ENCODE data around the gene HRK. TPM values are rescaled to one million over a fixed set of nuclear protein-coding genes. Genes with fewer than 3 reads are reported as not detected.
"Not testable (repeated sequence)": the region's sequence is repeated elsewhere in the genome, so short reads cannot be mapped to it uniquely, and the experiment has no call there.

The HRK gene
- total and polyA plus RNA-seq, 2 of the 13 experiments (the other 11 are each of a cell fraction or from before 2014, with no cell fraction given) = 0.02 TPM; not detected in 1

GRCh38 chr12:116818341-116818856, 62.8 kb downstream of the HRK start:
- in situ Hi-C loops (cut with HindIII; ENCODE audit: extremely low pct_ligation_motif_present, low pct_unique_long_range_greater_than_20kb) (no loop called here), intact Hi-C loops (cut with micrococcal nuclease; ENCODE audit: unreplicated experiment) (no loop called here)
- no peaks in the 10 kb centered on the region for H3K79me2 ChIP-seq (ENCODE audit: insufficient read depth, low read length)
- no peak for DNase-seq (ENCODE audit: low spot score)
- ChIA-PET POLR2A (interaction anchor here (0.7 kb wide), 2 partner anchors 42 to 80 kb away, joined by 3 to 4 read pairs; partner anchors contain the start of genes RNFT2 and SPRING1), CTCF (ENCODE audit: low intra/inter-chr PET ratio, low total read pairs) (no interaction called here)
- H3K36me3 ChIP-seq (replicated peaks in 1 of 2; ENCODE audit: control insufficient read depth in 1 of 2, insufficient read depth in 2 of 2, low read length in 2 of 2) = no peaks in the 10 kb centered on the region
- no peak for ATAC-seq
- WGBS (ENCODE audit: low lambda C conversion rate) = 69% methylated on average over 10 of the region's 11 CpGs
- no peaks in the 10 kb centered on the region for H3K9me3 ChIP-seq (ENCODE audit: low read length)
- H3K4me1 ChIP-seq (ENCODE audit: insufficient read depth, low read length) = peaks cover 10% of the 10 kb centered on the region
- H3K27me3 ChIP-seq (ENCODE audit: control insufficient read depth in 1 of 2, insufficient read depth in 2 of 2, low read length in 2 of 2) = no peaks in the 10 kb centered on the region; a peak in 1 of 5 replicates
- BruUV-seq (replicated peaks) = no TSS peak
- FAIRE-seq = no peak
- no peak overlapping the region for H2AFZ ChIP-seq (ENCODE audit: low read length)
- peak overlapping the region; percentile 81 to 90 (median 88) for H3K4me3 ChIP-seq (replicated peaks in 1 of 3; ENCODE audit: insufficient read depth in 1 of 3, low read depth in 2 of 3, low read length in 3 of 3)
- H4K20me1 ChIP-seq (ENCODE audit: insufficient read depth, low read length) = no peaks in the 10 kb centered on the region
- TF ChIP-seq SRY (CRISPR knock-in tag; IDR thresholded peaks at IDR 0.05) (0 out of 2 replicates have a peak, but pooled peaks have one; percentile 17), ZNF629 (CRISPR knock-in tag; conservative IDR thresholded peaks at IDR 0.05) (0 out of 2 replicates have a peak, but pooled peaks have one; percentile 28), HMGA1 (CRISPR knock-in tag; conservative IDR thresholded peaks at IDR 0.05) (no peak), ZNF724P (CRISPR knock-in tag; IDR thresholded peaks at IDR 0.05; ENCODE audit: borderline replicate concordance) (no peak), ZNF468 (CRISPR knock-in tag; IDR thresholded peaks at IDR 0.05) (0 out of 2 replicates have a peak, but pooled peaks have one; percentile 15), ZNF772 (CRISPR knock-in tag; IDR thresholded peaks at IDR 0.05) (no peak)
- H3K9ac ChIP-seq (ENCODE audit: insufficient read depth, low read depth, low read length) = peak overlapping the region; percentile 85
- H3K4me2 ChIP-seq (ENCODE audit: low read depth, low read length) = peak overlapping the region; percentile 90
- H3K27ac ChIP-seq (ENCODE audit: extremely low read length, insufficient read depth, low read length) = peak overlapping the region; percentile 74

DNA sequence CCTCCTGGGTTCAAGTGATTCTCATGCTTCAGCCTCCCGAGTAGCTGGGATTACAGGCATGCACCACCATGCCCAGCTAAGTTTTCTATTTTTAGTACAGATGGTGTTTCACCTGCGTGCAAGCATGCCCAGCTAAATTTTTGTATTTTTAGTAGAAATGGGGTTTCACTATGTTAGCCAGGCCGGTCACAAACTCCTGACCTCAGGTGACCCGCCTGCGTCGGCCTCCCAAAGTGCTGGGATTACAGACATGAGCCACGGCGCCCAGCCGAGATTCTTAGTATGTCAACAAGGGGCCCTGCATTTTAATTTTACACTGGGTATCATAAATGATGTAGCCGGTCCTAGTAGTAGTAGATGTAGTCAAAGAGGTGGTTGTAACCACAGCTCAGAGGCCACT, 66.5 kb downstream of the HRK start:
- H3K27me3 ChIP-seq (ENCODE audit: control insufficient read depth in 1 of 2, insufficient read depth in 2 of 2, low read length in 2 of 2); H3K9me3 ChIP-seq (ENCODE audit: low read length); POLR2A ChIA-PET; intact Hi-C loops (cut with micrococcal nuclease; ENCODE audit: unreplicated experiment); H3K79me2 ChIP-seq (ENCODE audit: insufficient read depth, low read length); H2AFZ ChIP-seq (ENCODE audit: low read length); CTCF ChIA-PET (ENCODE audit: low intra/inter-chr PET ratio, low total read pairs); H3K36me3 ChIP-seq (replicated peaks in 1 of 2; ENCODE audit: control insufficient read depth in 1 of 2, insufficient read depth in 2 of 2, low read length in 2 of 2); in situ Hi-C loops (cut with HindIII; ENCODE audit: extremely low pct_ligation_motif_present, low pct_unique_long_range_greater_than_20kb); H4K20me1 ChIP-seq (ENCODE audit: insufficient read depth, low read length); H3K27ac ChIP-seq (ENCODE audit: extremely low read length, insufficient read depth, low read length); H3K9ac ChIP-seq (ENCODE audit: insufficient read depth, low read depth, low read length); BruUV-seq (replicated peaks); H3K4me2 ChIP-seq (ENCODE audit: low read depth, low read length); DNase-seq (ENCODE audit: low spot score); ATAC-seq; H3K4me3 ChIP-seq (replicated peaks in 1 of 3; ENCODE audit: insufficient read depth in 1 of 3, low read depth in 2 of 3, low read length in 3 of 3); FAIRE-seq: not testable (repeated sequence)
- WGBS (ENCODE audit: low lambda C conversion rate) = 80% methylated on average over 10 of the region's 10 CpGs
- peaks cover 18% of the 10 kb centered on the region for H3K4me1 ChIP-seq (ENCODE audit: insufficient read depth, low read length)
